ENCODE results near the gene DLG5. TPM values are rescaled to one million over a fixed set of nuclear protein-coding genes. Genes with fewer than 3 reads are reported as not detected.

Gene DLG5
- polyA plus RNA-seq, 2 of the 4 experiments (the other 2 are of a cell fraction): 17.0 to 30.9 TPM

DNA sequence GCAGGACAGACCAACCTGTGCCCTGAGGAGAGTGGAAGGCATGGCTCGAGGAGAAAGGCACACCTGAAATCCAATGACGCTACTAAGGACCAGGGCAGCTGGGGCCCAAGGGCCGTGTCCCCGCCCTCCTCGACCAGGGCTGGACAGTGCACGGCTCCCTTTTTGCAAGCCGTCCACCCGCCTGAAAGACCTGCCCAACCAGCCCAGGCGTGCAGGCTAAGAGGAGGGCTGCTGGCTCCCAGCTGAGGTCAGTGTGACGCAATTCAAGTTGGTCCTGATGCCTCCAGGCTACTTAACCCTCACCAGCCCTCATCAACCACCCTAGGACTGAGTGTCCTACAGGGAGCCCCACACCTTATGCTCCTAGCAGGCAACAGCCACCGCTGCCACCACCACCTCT, 69.3 kb downstream of the DLG5 start:
- 96% methylated on average over 10 of the region's 11 CpGs for WGBS (ENCODE audit: missing lambda C conversion rate)
- Histone ChIP-seq H3K9me3 (no peaks in the 10 kb centered on the region), H3K27ac (no peak overlapping the region), H3K4me2 (no peak overlapping the region), H3K4me1 (0 out of 3 replicates have a peak, but pooled peaks cover 5% of the 10 kb centered on the region), H3K4me3 (no peak overlapping the region)
- POLR2A ChIA-PET: no interaction called here
- TF ChIP-seq CEBPB (IDR thresholded peaks at IDR 0.05) (peak in 1 of 2 experiments; percentile 16; a peak in 1 of 4 replicates), KDM1A (IDR thresholded peaks at IDR 0.05; ENCODE audit: low read depth) (no peak), NPAS2 (CRISPR knock-in tag; IDR thresholded peaks at IDR 0.05; ENCODE audit: borderline replicate concordance) (no peak)
- TF ChIP-seq, protein P1, sequence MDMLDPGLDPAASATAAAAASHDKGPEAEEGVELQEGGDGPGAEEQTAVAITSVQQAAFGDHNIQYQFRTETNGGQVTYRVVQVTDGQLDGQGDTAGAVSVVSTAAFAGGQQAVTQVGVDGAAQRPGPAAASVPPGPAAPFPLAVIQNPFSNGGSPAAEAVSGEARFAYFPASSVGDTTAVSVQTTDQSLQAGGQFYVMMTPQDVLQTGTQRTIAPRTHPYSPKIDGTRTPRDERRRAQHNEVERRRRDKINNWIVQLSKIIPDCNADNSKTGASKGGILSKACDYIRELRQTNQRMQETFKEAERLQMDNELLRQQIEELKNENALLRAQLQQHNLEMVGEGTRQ (IDR thresholded peaks at IDR 0.05): no peak
- TF ChIP-seq, protein P2, sequence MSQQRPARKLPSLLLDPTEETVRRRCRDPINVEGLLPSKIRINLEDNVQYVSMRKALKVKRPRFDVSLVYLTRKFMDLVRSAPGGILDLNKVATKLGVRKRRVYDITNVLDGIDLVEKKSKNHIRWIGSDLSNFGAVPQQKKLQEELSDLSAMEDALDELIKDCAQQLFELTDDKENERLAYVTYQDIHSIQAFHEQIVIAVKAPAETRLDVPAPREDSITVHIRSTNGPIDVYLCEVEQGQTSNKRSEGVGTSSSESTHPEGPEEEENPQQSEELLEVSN (IDR thresholded peaks at IDR 0.05; ENCODE audit: borderline replicate concordance, low read depth): no peak
- FAIRE-seq (no peak), ATAC-seq (no peak), DNase-seq (ENCODE audit: low read depth in 1 of 2, low spot score in 1 of 2) (no peak)
- CTCF ChIA-PET: interaction anchor here (1.4 to 4.9 kb wide), 3 partner anchors 10 to 172 kb away, joined by 3 to 34 read pairs (median 5); partner anchors contain the start of gene POLR3A

DNA sequence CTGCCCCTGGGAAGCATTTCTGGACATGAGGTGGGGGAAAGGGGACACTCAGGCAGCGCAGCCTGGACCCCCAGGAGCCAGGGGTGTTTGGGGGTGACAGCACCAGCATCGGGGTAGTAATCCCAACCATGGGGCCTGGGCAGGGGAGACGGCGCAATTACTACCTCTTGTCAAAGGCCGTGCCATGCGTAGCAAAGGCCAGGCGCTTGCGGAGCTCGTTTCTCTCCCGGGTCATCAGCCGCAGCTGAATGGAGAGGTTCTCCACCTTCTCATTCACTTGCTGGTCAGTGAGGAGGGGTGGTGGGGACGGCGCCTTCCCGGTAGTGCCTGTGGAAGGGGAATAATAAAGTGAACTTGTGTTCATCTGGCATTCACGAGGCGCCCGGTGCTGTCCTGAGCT, 70.0 kb downstream of the DLG5 start:
- FAIRE-seq: no peak

DNA sequence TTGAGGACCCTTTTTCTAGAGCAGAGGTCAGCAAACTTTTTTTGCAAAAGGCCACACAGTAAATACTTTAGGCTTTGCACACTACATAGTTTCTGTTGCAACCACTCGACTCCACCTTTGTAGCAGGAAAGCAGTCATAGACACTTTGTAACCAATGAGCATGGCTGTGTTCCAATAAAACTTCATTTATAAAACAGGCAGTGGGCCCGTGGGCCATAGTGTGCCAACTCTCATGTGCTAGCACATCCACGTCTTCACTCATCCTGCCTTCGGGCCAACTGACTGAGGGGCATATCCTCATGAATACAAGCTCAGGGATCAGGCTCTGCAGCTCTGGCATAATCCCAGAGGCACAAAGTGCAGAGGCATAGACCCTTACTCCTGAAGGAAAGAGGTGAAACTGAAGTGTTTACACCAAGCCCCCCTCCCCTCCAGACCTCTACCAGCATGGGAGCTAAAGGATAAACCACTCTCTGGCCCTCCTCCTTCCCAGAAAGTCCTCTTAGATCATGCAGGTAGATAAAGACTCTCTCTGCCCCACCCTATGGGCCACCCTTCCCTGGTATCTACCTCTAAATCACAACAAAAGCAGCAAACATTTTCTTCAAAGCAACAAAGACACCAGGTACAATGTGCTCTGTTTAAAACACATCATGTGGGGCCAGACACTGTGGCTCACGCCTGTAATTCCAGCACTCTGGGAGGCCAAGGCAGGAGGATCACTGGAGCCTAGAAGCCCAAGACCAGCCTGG, 71.0 kb downstream of the DLG5 start:
- TF ChIP-seq RAD21 (conservative IDR thresholded peaks at IDR 0.05 in 1 of 2, IDR thresholded peaks at IDR 0.05 in 1 of 2) (no peak), ZC3H11A (IDR thresholded peaks at IDR 0.05) (no peak), CHD4 (IDR thresholded peaks at IDR 0.05; ENCODE audit: borderline replicate concordance) (no peak), NFE2L2 (conservative IDR thresholded peaks at IDR 0.05; ENCODE audit: low read length) (no peak), CEBPB (IDR thresholded peaks at IDR 0.05) (no peak)
- TF ChIP-seq, protein P3, sequence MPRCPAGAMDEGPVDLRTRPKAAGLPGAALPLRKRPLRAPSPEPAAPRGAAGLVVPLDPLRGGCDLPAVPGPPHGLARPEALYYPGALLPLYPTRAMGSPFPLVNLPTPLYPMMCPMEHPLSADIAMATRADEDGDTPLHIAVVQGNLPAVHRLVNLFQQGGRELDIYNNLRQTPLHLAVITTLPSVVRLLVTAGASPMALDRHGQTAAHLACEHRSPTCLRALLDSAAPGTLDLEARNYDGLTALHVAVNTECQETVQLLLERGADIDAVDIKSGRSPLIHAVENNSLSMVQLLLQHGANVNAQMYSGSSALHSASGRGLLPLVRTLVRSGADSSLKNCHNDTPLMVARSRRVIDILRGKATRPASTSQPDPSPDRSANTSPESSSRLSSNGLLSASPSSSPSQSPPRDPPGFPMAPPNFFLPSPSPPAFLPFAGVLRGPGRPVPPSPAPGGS (IDR thresholded peaks at IDR 0.05): no peak
- TF ChIP-seq, protein P4, sequence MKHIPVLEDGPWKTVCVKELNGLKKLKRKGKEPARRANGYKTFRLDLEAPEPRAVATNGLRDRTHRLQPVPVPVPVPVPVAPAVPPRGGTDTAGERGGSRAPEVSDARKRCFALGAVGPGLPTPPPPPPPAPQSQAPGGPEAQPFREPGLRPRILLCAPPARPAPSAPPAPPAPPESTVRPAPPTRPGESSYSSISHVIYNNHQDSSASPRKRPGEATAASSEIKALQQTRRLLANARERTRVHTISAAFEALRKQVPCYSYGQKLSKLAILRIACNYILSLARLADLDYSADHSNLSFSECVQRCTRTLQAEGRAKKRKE (CRISPR knock-in tag; IDR thresholded peaks at IDR 0.05; ENCODE audit: low read depth): no peak
- POLR2A ChIA-PET: no interaction called here
- ATAC-seq (no peak), FAIRE-seq (no peak), DNase-seq (ENCODE audit: low read depth in 1 of 2, low spot score in 1 of 2) (no peak)
- H3K27ac ChIP-seq: no peak overlapping the region
- CTCF ChIA-PET: interaction anchor here (0.6 to 4.9 kb wide), 3 partner anchors 8 to 169 kb away, joined by 3 to 34 read pairs (median 3); no protein-coding TSS in a partner anchor
- H3K4me3 ChIP-seq: no peak overlapping the region
- H3K4me2 ChIP-seq: no peak overlapping the region
- 93% methylated on average over 5 of the region's 5 CpGs for WGBS (ENCODE audit: missing lambda C conversion rate)
- no peaks in the 10 kb centered on the region for H3K9me3 ChIP-seq
- H3K4me1 ChIP-seq: 0 out of 3 replicates have a peak, but pooled peaks cover 5% of the 10 kb centered on the region

More for the DNA sequence above, 70.0 kb downstream of the DLG5 start:
- 0 out of 3 replicates have a peak, but pooled peaks cover 5% of the 10 kb centered on the region for H3K4me1 ChIP-seq
- CTCF ChIA-PET: interaction anchor here (0.9 to 4.9 kb wide), 4 partner anchors 9 to 173 kb away, joined by 3 to 34 read pairs (median 4); partner anchors contain the start of gene POLR3A
- POLR2A ChIA-PET: no interaction called here
- H3K27ac ChIP-seq: no peak overlapping the region
- H3K9me3 ChIP-seq: no peaks in the 10 kb centered on the region
- ATAC-seq (no peak), DNase-seq (ENCODE audit: low read depth in 1 of 2, low spot score in 1 of 2) (no peak)
- H3K4me2 ChIP-seq: no peak overlapping the region
- 94% methylated on average over 17 of the region's 17 CpGs for WGBS (ENCODE audit: missing lambda C conversion rate)
- H3K4me3 ChIP-seq: no peak overlapping the region
- TF ChIP-seq SREBF2 (IDR thresholded peaks at IDR 0.05) (no peak), RAD21 (conservative IDR thresholded peaks at IDR 0.05 in 1 of 2, IDR thresholded peaks at IDR 0.05 in 1 of 2) (no peak), JUN (IDR thresholded peaks at IDR 0.05) (no peak), EHMT2 (IDR thresholded peaks at IDR 0.05; ENCODE audit: low read depth) (no peak), FOXS1 (CRISPR knock-in tag; IDR thresholded peaks at IDR 0.05) (no peak), KDM1A (IDR thresholded peaks at IDR 0.05; ENCODE audit: low read depth) (no peak), NFE2L2 (conservative IDR thresholded peaks at IDR 0.05; ENCODE audit: low read length) (no peak), ESRRA (IDR thresholded peaks at IDR 0.05; ENCODE audit: borderline replicate concordance, low read length) (no peak), RFX5 (IDR thresholded peaks at IDR 0.05) (no peak), HOXB5 (CRISPR knock-in tag; IDR thresholded peaks at IDR 0.05) (no peak), TP53 (CRISPR knock-in tag; IDR thresholded peaks at IDR 0.05) (no peak), CHD4 (IDR thresholded peaks at IDR 0.05; ENCODE audit: borderline replicate concordance) (no peak), NR3C1 (IDR thresholded peaks at IDR 0.05) (no peak), HEYL (CRISPR knock-in tag; IDR thresholded peaks at IDR 0.05) (no peak), BHLHE40 (IDR thresholded peaks at IDR 0.05; ENCODE audit: low read depth, low read length) (no peak), CEBPB (IDR thresholded peaks at IDR 0.05) (no peak), RARB (CRISPR knock-in tag; IDR thresholded peaks at IDR 0.05) (no peak)
- TF ChIP-seq, protein P4 (CRISPR knock-in tag; IDR thresholded peaks at IDR 0.05; ENCODE audit: low read depth): no peak
- TF ChIP-seq, protein P5, sequence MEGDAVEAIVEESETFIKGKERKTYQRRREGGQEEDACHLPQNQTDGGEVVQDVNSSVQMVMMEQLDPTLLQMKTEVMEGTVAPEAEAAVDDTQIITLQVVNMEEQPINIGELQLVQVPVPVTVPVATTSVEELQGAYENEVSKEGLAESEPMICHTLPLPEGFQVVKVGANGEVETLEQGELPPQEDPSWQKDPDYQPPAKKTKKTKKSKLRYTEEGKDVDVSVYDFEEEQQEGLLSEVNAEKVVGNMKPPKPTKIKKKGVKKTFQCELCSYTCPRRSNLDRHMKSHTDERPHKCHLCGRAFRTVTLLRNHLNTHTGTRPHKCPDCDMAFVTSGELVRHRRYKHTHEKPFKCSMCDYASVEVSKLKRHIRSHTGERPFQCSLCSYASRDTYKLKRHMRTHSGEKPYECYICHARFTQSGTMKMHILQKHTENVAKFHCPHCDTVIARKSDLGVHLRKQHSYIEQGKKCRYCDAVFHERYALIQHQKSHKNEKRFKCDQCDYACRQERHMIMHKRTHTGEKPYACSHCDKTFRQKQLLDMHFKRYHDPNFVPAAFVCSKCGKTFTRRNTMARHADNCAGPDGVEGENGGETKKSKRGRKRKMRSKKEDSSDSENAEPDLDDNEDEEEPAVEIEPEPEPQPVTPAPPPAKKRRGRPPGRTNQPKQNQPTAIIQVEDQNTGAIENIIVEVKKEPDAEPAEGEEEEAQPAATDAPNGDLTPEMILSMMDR (IDR thresholded peaks at IDR 0.05): no peak

Data from A549 (cell line).